Stimulated activated CD8-positive, alpha-beta memory T cell treated with anti-CD3 and anti-CD28 coated beads, Interleukin-7, amount 100 ng/mL, for 48 hours (primary cell): ENCODE data around the gene SHF.

Experiments used
- DNase-seq, 2 donors: peaks; one replicate each; pipeline ENCODE4 v3.0.0-alpha.2; 2020; ENCODE audit warnings: low read depth in 1 of 2; ENCODE audit errors: extremely low read depth in 1 of 2

SHF gene

DNA sequence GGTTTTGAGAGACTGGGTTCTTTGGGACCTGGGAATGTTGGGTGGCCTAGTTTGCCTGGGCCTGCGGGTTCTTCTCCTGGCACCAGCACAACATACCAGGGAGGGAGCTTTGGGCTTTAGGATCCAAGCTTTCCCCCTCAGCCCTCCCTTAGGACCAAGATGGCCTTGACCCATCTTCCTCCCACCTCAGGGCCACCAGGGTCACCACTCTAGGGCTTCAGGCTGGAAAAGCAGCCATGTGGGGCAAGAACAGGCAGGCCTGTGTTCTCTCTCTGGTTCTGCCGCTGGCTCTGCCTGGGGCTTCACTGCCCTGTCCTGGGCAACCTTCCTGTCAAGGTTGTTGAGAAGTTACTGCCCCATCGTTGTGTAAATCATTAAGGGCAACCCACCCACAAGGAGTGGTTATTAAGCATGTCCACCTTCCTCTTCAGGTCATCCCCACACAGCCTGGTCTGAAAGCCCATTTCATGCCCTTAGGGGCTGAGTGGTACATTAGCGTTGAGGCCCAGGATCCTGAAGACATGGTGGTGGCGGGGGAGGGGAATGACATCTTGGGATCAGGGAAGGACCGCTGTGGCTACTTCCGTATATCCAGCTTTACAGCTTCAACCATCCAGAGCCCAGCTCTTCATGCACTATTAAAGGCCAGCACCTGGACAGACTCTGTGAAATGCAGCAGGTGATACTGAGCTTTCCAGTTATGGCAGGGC, 57.3 kb downstream of the SHF start:
- DNase-seq = no peak

DNA sequence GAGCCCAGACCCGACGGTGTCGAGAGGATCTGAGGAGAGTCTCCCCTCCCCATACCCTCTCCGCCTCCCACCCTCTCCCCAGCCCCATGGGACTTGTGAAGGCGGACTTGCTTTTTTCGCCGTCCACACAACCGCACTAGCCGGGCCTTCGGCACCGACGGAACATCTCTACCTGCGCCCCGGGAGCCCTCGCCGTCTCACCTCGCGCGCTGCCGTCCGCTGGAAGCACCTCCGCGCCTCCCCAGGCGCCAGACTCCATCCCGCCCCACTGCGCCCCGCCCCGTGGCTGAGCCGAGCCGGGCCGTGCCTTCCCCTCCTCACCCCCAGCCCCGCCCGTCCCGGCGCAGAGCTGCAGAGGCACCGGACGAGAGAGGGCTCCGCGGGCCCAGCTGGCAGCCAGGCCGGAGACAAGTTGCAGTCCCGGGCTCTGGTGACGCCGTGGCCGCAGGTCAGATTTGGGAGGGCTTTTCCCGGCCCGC, 58.1 kb downstream of the SHF start, which contains the start of the genes DUOX1 and DUOXA1:
DUOX1 (plus strand) TSS at position 344 of the 479 bp plus-strand sequence. CDS start 1,973 bp downstream, outside the sequence.
DUOXA1 (minus strand) TSS at position 229 of the 479 bp plus-strand sequence. CDS start 6,865 bp downstream, outside the sequence.
- no peak for DNase-seq

DNA sequence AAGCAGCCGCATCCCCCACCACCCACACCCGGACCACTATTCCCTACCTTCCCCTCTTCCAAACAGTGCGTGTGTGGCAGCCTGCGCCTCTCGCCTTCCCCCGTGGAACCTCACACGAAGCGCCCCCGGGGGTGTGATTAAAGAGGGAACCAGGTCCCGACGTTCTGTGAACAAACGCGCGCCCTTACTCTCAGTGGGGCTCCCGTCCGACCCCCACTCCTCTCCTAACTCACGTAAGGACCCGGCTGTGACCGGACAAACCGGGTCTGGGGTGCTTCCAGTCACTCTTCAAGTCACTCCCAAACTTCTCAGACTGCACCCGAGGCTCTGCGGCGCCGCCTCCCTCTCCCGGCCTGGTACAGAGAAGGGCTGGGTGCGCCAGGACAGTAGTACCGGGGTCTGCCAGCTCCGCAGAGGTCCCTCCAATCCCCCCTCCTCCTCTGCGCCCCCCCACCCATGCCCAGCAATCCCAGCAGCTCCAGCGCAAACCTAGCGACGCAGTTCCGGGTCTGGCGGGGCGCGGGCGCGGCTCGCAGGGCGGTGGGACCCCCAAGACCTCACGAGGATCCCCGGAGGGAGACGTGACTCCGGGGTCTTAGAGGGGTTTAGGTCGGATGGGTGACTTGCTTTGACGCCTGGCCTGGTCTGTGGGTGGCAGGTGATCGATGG, 58.7 kb downstream of the SHF start:
- no peak for DNase-seq

DNA sequence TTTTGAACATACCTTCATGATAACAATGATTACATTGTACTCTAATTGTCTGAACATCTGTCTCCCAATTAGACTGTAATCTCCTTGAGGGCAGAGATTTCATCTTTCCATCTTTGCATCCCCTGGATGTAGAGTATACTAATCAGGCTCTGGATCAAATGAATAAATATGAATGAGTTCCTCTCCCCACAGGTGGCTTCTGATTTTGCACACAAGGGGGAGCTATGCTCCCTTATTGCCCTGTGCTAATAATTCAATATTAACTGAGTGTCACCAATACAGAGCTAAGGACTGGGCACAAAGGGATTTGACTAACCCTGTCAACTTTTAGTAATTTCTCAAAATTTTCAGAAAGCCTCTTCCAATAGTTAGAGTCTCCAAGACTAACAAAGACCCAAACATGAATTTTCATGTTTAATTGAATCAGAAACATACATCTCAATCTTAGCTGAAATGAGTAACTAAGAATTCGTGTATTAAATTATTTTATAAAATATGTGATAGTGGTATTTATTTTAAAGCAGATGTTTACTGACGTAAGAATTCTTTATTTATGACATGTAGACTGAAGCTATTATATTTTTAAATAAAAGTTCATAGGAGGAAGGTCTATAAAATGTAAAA, 61.1 kb downstream of the SHF start:
- no peak for DNase-seq

DNA sequence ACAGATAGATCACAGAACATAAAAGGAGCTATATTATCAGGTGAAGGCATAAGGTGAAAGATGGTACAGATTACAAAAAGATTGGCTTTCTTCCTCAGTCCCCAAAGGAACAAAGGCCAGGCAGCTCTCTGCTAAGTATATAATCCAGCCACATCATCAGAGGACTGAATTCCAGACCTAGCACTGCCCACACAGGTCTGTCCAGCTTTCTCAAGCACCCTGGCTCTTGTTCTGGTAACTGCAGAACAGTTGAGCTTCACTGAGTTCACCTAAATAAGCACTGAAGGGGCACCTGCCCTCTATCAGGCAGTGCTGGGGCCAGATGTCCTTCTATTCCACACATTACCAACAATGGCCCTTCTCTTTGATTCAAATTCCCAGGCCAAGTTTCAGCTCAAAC, 64.4 kb downstream of the SHF start:
- DNase-seq = no peak

DNA sequence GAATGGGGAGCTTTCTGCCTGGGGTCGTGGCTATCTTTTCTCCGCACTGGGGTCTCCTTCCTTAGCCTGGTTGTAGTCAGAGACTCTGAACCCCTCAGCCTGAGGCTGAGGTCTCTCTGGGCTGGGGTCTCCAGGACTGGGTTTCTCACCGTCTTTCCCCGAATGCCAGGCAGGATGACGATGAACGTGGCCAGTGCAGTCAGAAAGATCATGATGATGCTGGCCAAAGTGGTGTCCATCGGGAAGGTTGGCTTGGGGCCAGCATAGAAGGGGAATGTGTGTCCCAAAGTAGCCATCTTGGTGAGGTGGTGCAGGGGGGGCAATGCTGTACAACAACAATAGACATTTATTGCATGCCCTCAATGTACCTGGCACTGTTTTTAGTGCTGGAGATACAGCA, 65.0 kb downstream of the SHF start:
- DNase-seq = no peak

DNA sequence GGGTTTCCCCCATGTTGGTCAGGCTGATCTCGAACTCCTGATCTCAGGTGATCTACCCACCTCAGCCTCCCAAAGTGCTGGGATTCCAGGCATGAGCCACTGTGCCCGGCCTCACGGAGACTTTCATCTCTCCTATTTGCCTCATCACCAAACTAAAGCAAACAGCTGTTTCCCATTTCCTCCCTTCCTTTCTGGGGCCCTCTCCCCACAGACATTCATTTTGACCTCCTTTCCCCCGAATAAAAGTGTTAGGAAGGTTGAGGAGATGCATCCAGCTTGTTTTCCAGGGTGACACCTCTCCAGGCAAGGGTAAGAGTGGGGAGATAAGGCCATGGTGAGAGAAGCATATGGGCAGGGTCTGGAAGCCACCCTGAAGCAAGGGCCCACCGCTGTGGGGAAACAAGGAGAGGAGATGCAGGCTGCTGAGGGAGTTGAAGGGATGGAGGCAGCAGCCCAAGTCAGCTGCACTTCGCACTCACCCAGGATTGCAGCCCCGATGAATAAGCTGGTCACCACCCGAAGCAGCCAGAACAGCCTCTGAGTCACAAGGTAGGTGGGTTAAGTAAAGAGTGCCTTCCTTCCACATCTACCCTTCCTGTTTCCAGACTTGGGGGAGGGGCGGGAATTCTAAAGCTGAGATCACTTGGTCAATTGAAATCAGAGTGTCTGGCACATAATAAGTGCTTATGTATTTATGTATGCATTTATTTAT, 65.9 kb downstream of the SHF start:
- DNase-seq = no peak

DNA sequence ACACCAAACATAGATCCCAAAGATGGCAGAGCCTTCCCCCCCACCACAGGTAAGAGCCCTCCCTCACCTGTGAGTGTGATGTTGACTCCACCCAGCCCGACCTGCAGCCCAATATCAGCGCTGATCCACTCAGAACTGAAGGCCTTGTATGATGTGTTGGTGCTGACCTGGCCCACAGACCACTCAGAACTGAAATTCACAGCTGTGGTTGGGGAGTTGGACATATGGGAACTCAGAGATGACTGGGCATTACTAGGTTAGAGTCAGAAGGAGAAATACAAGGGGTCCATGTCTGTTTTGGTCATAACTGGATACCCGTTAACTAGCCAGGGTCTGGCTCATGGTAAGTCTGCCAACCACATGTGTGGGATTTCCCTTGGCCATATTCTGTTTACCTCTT, 66.7 kb downstream of the SHF start:
- no peak for DNase-seq

DNA sequence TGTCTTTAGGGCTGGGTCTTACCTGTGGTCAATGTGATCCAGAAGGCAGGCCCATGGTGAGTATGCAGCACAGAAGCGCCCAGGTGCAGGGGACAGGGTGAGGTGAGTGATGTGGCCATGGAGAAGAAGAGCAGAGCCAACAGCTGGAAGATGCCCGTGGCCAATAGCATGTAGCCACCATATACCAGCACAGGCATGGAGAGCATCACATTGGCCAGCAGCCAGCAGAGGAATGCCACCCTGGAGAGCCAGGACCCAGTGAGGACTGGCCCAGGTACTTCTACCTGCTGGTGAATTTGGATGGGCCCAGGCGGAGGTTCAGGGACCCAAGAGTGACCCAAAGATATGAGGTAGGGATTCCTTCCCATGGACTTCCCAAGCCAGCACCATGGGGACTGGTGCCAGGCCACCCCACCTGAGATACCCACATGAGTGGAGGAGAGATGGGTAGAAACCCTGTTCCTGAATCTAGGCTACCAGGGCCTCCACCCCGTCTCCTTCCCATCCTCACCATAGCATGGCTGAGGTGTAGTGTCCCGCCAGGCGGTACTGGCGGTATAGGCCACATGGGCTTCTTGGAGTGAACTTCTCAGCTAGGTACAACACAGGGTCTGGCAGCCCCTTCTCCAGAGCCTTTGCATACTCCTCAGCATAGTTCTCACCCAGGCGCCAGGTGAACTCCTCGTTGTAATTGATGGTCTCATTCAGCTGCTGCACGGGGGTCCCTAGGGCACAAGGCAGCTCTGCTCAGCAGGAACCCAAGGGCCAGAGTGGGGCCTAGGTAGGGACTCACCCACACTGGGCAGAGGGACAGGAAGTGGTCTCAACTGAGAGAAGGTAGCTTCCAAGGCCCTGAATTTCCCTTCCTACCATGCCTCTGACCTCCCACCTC, 67.4 kb downstream of the SHF start:
- DNase-seq = no peak

DNA sequence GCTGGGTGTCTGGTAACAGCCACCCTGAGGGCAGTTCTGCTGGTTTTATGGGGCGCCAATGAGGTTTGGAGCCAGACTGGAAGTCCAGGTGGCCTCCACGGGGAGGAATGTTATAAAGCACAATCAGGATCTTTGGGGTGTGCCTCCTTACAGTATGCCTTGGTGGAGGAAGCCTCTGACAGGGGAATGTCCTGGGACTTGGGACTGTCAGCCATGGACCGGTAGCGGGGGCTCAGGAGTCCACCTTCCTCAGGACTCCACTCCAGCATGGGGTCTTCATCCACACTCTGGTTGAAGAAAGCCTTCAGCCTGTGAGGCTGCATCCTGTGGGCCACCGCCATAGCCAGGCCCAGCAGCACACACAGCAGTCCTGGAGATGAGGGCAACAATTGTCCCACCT, 68.8 kb downstream of the SHF start:
- no peak for DNase-seq

DNA sequence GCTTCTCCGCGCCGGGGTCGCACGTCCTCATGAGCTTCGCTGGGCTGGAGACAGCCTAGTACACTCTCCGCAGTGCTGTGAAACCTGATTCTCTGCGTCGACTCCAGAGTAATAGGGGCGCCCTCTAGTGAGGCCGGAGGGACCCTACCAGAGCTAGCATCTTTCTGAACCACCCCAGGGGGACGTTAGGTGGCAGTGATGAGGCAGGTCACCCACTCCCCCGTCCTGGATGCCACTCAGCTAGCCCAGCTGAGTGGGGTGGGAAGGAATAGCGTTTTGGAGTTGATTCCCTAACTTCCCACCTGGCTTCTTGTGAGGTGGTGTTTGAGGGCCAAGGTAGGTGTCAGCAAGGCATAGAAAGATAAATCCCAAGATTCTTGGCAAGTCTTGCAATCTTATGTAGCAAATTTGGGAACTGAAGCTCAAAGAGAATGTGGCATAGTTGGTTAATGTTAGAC, 69.6 kb downstream of the SHF start:
- DNase-seq = peak; percentile 58 to 77

DNA sequence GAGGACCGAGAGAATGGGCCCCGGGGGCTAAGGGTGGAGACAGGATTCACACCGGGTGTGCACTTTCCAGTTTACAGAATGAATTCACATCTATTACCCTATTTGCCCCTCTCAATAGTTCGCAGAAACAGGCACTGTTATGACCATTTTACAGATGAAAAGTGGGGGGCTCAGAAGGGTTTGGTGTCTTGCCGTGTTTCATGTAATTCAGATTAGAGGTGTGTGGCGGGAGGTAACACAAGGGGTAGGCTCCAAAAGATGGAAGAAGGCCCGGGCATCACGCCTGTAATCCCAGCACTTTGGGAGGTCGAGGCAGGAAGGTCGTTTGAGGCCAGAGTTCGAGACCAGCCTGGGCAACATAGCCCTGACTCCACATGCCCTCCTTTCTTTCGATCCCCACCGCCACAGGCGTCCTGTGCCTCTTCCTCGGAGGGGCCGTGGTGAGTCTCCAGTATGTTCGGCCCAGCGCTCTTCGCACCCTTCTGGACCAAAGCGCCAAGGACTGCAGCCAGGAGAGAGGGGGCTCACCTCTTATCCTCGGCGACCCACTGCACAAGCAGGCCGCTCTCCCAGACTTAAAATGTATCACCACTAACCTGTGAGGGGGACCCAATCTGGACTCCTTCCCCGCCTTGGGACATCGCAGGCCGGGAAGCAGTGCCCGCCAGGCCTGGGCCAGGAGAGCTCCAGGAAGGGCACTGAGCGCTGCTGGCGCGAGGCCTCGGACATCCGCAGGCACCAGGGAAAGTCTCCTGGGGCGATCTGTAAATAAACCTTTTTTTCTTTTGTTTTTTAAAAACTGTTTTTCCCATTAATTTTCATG, 70.2 kb downstream of the SHF start:
- DNase-seq = no peak
